Suprapubic skin (tissue), 4 donors: Measurements from ENCODE around the gene CLEC9A. TPM values are rescaled to one million over a fixed set of nuclear protein-coding genes. Genes with fewer than 3 reads are reported as not detected.
"Not testable (repeated sequence)": the region's sequence is repeated elsewhere in the genome, so short reads cannot be mapped to it uniquely, and the experiment has no call there.

Experiments used
- DNase-seq, 2 donors: peaks; one replicate each; pipeline ENCODE4 v3.0.0-alpha.2; 2019; ENCODE audit warnings: low spot score in 2 of 2
- H3K27ac ChIP-seq: fragments of 200-600 bp; sonication (generic); one replicate; pipeline ENCODE4 v1.5.1; 2019
- H3K27me3 ChIP-seq: fragments of 200-600 bp; sonication (generic); one replicate; pipeline ENCODE4 v1.5.1; 2019
- H3K36me3 ChIP-seq: fragments of 200-600 bp; sonication (generic); one replicate; pipeline ENCODE4 v1.5.1; 2019
- H3K4me1 ChIP-seq: fragments of 200-600 bp; sonication (generic); one replicate; pipeline ENCODE4 v1.5.1; 2019
- H3K4me3 ChIP-seq: fragments of 200-600 bp; sonication (generic); one replicate; pipeline ENCODE4 v1.5.1; 2019; ENCODE audit warnings: mild to moderate bottlenecking
- H3K9me3 ChIP-seq: fragments of 200-600 bp; sonication (generic); one replicate; pipeline ENCODE4 v1.5.1; 2019
- CTCF ChIP-seq, 2 donors: fragments of 200-600 bp in 1 of 2; fragments of 450-650 bp in 1 of 2; sonication (generic) in 1 of 2; IDR thresholded peaks; one replicate each; pipeline ENCODE4 v1.5.1; 2016 to 2019; ENCODE audit warnings: antibody characterized with exemption in 2 of 2, mild to moderate bottlenecking in 1 of 2, moderate library complexity in 1 of 2
- EP300 ChIP-seq: sonication (generic); formaldehyde crosslinking; IDR thresholded peaks from one replicate; pipeline ENCODE4 v1.6.1; 2017; ENCODE audit warnings: antibody characterized with exemption
- POLR2A ChIP-seq, 2 donors: fragments of 450-650 bp; IDR thresholded peaks; one replicate each; pipeline ENCODE4 v1.6.1; 2017; ENCODE audit warnings: antibody characterized with exemption in 2 of 2, mild to moderate bottlenecking in 2 of 2, moderate library complexity in 2 of 2
- POLR2AphosphoS5 ChIP-seq, 3 donors: sonication (generic); formaldehyde crosslinking; IDR thresholded peaks; one replicate each; pipeline ENCODE4 v1.6.1; 2017; ENCODE audit warnings: antibody characterized with exemption in 3 of 3
- WGBS: methylation state at CpG from one replicate; pipeline ENCODE4 v1.1.5; 2018; 5-methylcytosine and 5-hydroxymethylcytosine counted together
- total RNA-seq, 4 donors: library from RNA; depleted of rRNA; stranded (reverse); fragments of >200 nt; gene quantifications; one replicate each; pipeline ENCODE4 v1.1.0, GENCODE V29; 2016

CLEC9A gene
- total RNA-seq, 4 donors from 2014 or later: not detected

GRCh38 chr12:10025236-10025635, 5.2 kb upstream of the CLEC9A start:
- H3K27ac ChIP-seq: no peak overlapping the region
- no peaks in the 10 kb centered on the region for H3K4me1 ChIP-seq

GRCh38 chr12:10026666-10027065, 3.8 kb upstream of the CLEC9A start:
- H3K4me1 ChIP-seq, H3K9me3 ChIP-seq, H3K27ac ChIP-seq, H3K27me3 ChIP-seq, DNase-seq, H3K36me3 ChIP-seq, H3K4me3 ChIP-seq: not testable (repeated sequence)
- WGBS: 87% methylated on average over 4 of the region's 4 CpGs

More at GRCh38 chr12:10025236-10025635, 5.2 kb upstream of the CLEC9A start:
- no peak for DNase-seq
- WGBS: 83% methylated on average over 3 of the region's 3 CpGs
- H3K27me3 ChIP-seq: no peaks in the 10 kb centered on the region
- TF ChIP-seq EP300 (no peak), POLR2AphosphoS5 (IDR thresholded peaks at IDR 0.05) (no peak), POLR2A (IDR thresholded peaks at IDR 0.05) (no peak), CTCF (IDR thresholded peaks at IDR 0.05) (no peak)
- H3K9me3 ChIP-seq: no peaks in the 10 kb centered on the region
- no peaks in the 10 kb centered on the region for H3K36me3 ChIP-seq
- no peak overlapping the region for H3K4me3 ChIP-seq

- Histone ChIP-seq H3K9me3 (no peaks in the 10 kb centered on the region), H3K4me1 (no peaks in the 10 kb centered on the region), H3K27me3 (no peaks in the 10 kb centered on the region), H3K36me3 (no peaks in the 10 kb centered on the region), H3K4me3 (no peak overlapping the region), H3K27ac (no peak overlapping the region)
- WGBS: 67% methylated on average over 3 of the region's 3 CpGs
- TF ChIP-seq CTCF (IDR thresholded peaks at IDR 0.05) (no peak), POLR2A (IDR thresholded peaks at IDR 0.05) (no peak), POLR2AphosphoS5 (IDR thresholded peaks at IDR 0.05) (no peak), EP300 (no peak)
- no peak for DNase-seq
These were observed 3.2 kb upstream of the CLEC9A start for GRCh38 chr12:10027311-10027710.

- 67% methylated on average over 4 of the region's 4 CpGs for WGBS
- TF ChIP-seq POLR2AphosphoS5 (IDR thresholded peaks at IDR 0.05) (no peak), POLR2A (IDR thresholded peaks at IDR 0.05) (no peak), EP300 (no peak), CTCF (IDR thresholded peaks at IDR 0.05) (no peak)
- no peak overlapping the region for H3K27ac ChIP-seq
- H3K27me3 ChIP-seq: no peaks in the 10 kb centered on the region
- no peaks in the 10 kb centered on the region for H3K36me3 ChIP-seq
- no peaks in the 10 kb centered on the region for H3K4me1 ChIP-seq
- DNase-seq: no peak
- no peak overlapping the region for H3K4me3 ChIP-seq
- H3K9me3 ChIP-seq: no peaks in the 10 kb centered on the region
These were observed 2.8 kb upstream of the CLEC9A start for GRCh38 chr12:10027721-10028120.

GRCh38 chr12:10031321-10031720, 839 bp downstream of the CLEC9A start:
- TF ChIP-seq CTCF (IDR thresholded peaks at IDR 0.05): no peak
- TF ChIP-seq POLR2A (IDR thresholded peaks at IDR 0.05): no peak
- no peak for TF ChIP-seq POLR2AphosphoS5 (IDR thresholded peaks at IDR 0.05)
- TF ChIP-seq EP300: no peak
- no peak for DNase-seq
- no peaks in the 10 kb centered on the region for H3K9me3 ChIP-seq
- H3K4me3 ChIP-seq: no peak overlapping the region
- no peaks in the 10 kb centered on the region for H3K4me1 ChIP-seq
- H3K27me3 ChIP-seq: no peaks in the 10 kb centered on the region
- no peaks in the 10 kb centered on the region for H3K36me3 ChIP-seq
- 72% methylated on average over 4 of the region's 4 CpGs for WGBS
- H3K27ac ChIP-seq: no peak overlapping the region

- DNase-seq: no peak
- WGBS: 69% methylated on average over 5 of the region's 5 CpGs
These were observed 1.3 kb downstream of the CLEC9A start for GRCh38 chr12:10031771-10032175.

More at GRCh38 chr12:10031771-10032175, 1.3 kb downstream of the CLEC9A start:
- Histone ChIP-seq H3K27me3 (no peaks in the 10 kb centered on the region), H3K4me1 (no peaks in the 10 kb centered on the region), H3K27ac (no peak overlapping the region), H3K9me3 (no peaks in the 10 kb centered on the region), H3K36me3 (no peaks in the 10 kb centered on the region), H3K4me3 (no peak overlapping the region)
- TF ChIP-seq POLR2A (IDR thresholded peaks at IDR 0.05): no peak
- no peak for TF ChIP-seq CTCF (IDR thresholded peaks at IDR 0.05)
- TF ChIP-seq EP300: no peak
- no peak for TF ChIP-seq POLR2AphosphoS5 (IDR thresholded peaks at IDR 0.05)
